KOPT-K1 (cell line): Measurements from ENCODE around the gene EPX.

Source experiments
- H3K27ac ChIP-seq: fragments of 200-600 bp; sonication (generic); 2 replicates; pipeline ENCODE4 v1.5.1; 2016; ENCODE audit warnings: antibody characterized with exemption, mild to moderate bottlenecking, low read depth, low read length; ENCODE audit not compliant: poor library complexity, severe bottlenecking
- H3K36me3 ChIP-seq: fragments of 200-600 bp; sonication (generic); 2 replicates; pipeline ENCODE4 v1.5.1; 2017; ENCODE audit warnings: antibody characterized with exemption, mild to moderate bottlenecking, low read length, moderate library complexity; ENCODE audit not compliant: insufficient read depth
- H3K9me3 ChIP-seq: fragments of 200-600 bp; sonication (generic); 2 replicates; pipeline ENCODE4 v1.5.1; 2017; ENCODE audit warnings: antibody characterized with exemption, low read length, mild to moderate bottlenecking; ENCODE audit not compliant: insufficient read depth, poor library complexity, severe bottlenecking

Gene EPX

DNA sequence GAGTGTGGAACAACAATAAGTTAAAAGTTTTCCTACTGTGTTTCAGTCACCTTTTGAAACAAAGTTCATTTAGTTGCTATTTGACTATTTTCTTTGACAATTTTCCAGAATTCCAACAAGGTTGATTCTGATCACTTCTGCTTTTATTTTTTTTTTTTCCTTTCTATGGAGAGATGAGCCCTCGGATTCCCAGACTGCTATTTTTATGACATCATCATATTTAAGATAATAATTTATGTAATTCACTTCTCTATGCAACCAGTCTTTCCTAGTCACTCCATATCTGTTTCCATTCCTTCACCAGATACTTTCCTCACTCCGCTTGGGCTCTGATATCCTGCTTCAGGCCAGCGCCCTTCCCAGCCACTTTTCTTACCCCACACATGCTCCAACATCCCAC is 17.7 kb upstream of the EPX start:
- H3K9me3 ChIP-seq: no peaks in the 10 kb centered on the region
- H3K27ac ChIP-seq: no peak overlapping the region
- H3K36me3 ChIP-seq: no peaks in the 10 kb centered on the region

DNA sequence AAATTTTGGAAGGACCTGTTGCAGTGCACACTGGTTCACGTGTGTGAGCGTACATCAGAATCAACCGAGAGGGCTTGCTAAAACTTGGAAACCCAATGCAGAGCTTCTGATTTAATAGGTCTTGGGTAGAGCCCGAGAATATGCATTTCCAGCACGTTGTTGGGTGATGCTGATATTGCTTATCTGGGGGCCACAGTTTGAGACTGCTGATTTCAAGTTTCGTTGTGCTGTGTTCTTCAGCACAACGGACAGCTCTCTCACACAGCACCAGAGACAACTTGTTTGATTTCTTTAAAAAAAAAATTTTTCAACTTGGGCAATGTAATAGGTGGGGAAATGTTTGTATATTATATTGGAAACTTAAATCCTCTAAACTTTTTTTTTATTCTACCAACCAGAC is 16.3 kb upstream of the EPX start:
- H3K27ac ChIP-seq: no peak overlapping the region
- no peaks in the 10 kb centered on the region for H3K36me3 ChIP-seq
- no peaks in the 10 kb centered on the region for H3K9me3 ChIP-seq

DNA sequence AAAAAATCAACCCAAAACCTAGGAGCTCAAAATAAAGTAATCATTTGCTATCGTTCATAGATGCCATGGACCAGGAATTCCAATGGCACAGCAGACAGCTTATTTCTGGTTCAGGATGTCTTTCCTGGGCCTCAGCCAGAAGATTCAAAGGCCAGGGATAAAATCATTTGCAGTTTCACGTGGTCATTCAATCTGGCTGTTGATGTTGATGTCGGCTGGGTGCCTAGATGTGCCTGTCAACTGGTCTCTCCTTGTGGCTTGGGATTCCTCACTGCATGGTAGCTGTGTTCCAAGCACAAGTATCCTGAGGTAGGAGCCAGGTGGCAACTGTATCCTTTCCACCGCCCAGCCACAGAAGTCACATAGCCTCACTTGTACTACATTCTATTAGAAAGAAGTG is 10.7 kb upstream of the EPX start:
- no peak overlapping the region for H3K27ac ChIP-seq
- no peaks in the 10 kb centered on the region for H3K9me3 ChIP-seq
- no peaks in the 10 kb centered on the region for H3K36me3 ChIP-seq

DNA sequence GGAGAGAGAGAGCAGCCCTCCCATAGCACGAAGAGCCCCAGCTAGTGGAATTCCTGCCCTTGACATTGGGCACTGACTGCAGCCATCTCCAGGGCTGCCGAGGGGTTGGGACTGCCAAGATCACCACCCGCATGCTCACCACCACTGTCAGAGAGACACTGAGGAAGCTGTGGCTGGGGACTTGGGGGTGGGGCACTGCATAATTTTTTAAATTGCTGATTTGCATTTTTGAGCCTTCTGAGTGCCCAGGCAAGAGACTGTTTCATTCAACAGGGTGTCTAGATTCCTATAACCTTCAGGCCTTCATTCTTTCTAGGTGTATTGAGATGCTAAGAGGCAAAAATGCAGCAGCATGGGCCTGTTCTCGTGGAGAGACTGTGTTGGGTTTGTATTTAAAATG is 9.0 kb upstream of the EPX start:
- H3K27ac ChIP-seq: no peak overlapping the region

DNA sequence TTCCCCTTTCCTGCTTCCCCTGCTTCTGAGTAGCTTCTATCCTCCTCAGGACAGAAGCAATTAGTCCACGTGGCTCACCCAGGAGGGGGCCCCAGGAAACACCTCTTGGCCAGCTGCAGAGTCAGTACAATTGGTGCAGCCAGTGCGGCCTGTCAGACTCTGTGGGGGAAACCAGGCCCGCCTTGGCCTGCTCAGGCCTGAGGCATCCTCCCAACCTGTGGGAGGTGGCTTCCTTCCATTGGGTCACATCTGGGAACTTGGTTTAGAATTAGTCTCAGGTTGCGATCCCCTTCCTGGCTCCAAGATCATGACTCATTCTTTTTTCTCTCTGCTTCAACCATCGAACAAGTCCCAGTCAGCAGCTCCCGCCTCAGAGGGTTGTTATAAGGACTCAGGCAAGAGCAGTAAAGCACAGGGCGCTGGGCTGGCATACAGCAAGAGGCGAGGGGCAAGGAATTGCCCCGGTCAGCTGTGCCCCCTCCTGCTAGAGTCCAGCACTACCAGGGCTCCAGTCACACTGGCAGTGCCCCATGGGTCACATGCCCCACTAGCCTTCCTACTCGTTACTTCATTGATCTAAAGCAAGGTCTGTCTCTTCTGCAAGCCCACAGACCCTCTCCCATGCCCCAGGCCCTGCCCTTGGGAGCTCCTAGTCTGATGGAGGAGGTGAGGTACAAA is 8.1 kb upstream of the EPX start:
- no peaks in the 10 kb centered on the region for H3K36me3 ChIP-seq
- no peaks in the 10 kb centered on the region for H3K9me3 ChIP-seq
- no peak overlapping the region for H3K27ac ChIP-seq

More for the DNA sequence above, 9.0 kb upstream of the EPX start:
- Histone ChIP-seq H3K9me3 (no peaks in the 10 kb centered on the region), H3K36me3 (no peaks in the 10 kb centered on the region)

DNA sequence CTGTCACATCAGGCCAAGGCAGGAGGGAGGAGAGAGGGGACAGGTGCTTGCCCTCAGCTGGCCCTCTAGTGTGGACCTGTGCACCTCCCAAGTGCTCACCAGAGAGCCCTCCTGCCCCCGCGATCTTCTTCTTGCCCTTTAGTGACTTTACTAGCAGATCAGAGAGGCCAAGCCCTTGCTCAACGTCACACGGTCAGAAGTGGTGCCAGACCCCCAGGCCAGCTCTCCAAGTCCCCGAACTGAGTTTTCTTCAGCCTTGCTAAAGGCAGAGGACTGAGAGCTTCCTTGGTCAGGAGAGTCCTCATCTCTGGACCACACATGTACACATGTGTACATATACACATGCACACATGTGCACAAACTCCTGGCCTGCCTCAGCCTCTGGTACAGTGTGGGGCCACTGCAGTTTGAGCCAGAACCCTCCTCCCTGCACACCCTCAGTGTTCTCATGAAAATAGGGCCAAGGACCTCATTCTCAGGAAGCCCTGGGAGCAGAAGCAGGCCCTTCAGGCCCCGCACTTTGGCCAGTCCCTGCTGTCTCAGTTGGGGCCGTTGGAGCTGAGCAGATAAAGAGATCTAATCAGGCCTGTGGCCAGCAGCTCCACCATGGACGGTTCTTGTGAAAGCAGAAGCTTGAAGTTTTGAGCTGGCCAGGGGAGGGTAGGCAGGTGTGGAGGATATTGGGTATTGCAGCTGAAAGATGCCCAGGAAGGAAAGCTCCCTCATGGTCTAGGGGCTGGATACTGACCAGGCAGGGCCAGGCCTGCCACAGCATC is 7.4 kb upstream of the EPX start:
- H3K9me3 ChIP-seq: no peaks in the 10 kb centered on the region
- H3K27ac ChIP-seq: no peak overlapping the region
- no peaks in the 10 kb centered on the region for H3K36me3 ChIP-seq

DNA sequence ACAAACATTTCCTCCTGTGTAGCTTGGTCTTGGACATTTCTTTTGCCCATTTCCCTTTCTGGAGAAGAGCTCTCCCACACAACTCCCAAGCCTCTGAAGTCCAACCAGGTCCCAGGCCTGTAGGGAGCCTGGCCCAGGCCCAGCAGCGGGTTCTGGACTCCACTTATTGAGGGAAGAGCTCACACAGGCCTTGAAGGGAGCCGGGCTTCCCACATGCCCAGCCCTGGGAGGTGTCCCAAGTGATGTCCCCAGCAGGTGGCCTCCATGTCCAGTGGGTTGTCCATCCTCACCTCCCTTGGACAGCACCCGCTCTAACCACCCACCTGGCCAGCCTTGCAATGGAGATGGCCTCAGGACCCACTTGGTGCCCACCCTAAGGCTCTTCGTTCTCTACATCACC is 5.9 kb upstream of the EPX start:
- Histone ChIP-seq H3K36me3 (no peaks in the 10 kb centered on the region), H3K27ac (no peak overlapping the region), H3K9me3 (no peaks in the 10 kb centered on the region)

DNA sequence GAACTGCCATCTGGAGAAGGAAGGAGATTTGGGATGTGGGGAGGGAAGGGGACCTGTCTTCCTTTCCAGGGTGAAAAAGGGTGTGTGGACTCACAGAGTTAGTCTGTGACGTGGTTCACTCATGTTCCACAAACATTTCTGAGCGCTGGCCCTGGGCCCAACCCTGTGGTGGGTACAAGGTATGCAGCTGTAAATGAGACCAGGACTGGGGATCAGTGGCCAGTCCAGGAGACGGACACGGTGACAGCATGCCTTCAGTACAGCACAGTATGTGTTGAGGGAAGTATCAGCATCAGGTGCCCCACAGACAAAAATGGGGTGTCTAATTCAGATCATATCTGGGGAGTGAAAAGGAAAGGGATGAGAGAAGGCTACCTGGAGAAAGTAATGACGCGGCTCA is 5.5 kb upstream of the EPX start:
- H3K36me3 ChIP-seq: no peaks in the 10 kb centered on the region
- no peak overlapping the region for H3K27ac ChIP-seq
- no peaks in the 10 kb centered on the region for H3K9me3 ChIP-seq

DNA sequence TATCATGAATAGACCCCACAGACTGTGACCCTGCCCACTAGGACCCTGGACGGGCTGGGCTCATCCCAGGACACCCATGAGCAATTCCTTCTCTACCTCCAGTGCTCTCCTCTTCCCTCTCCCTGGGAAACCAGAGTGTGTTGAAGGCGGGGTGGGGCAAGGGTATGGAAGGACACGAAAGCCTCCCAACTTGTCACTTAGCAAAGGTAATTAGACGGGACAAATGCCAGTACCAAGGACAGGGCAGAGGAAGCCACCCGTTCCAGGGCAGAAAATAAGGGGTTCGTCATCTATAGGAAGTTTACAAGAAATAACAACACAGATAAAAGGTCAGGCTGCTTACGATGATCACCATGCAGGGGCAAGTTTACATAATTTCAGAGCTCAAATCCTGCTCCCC is 4.9 kb upstream of the EPX start:
- no peaks in the 10 kb centered on the region for H3K9me3 ChIP-seq
- H3K36me3 ChIP-seq: no peaks in the 10 kb centered on the region
- no peak overlapping the region for H3K27ac ChIP-seq

DNA sequence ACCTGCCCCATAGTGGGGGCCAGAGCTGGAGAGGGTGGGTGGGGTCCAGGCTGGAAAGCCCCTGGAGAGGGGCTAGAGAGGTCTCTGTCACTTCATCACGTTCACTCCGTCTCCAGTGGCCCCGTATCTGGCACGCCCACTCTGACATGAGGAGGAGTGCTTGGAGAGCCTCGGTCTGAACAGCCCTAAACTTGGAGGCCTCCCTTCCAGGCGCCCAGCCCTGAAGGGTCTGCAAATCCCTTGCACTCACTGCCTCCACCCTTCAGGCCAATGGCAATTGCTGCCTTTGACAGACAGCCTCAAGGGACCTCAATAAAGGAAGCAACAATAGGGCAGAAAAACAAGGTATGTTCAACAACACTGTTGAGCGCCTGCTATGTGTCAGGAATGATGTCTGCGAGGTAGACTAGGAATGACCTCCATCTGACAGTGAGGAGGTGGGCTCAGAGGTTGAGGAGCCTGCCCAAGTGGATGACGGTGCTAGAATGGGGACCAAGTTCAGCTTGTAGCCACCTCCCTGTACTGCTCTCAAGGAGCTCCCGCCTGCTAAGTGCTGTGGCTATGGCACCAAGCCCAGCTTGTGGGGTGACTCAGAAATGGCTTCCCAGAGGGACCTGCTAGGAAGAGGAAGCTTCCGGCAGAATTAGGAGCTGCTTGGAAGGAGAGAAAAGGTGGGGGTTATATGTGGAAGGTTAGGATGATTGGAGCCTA is 2.9 kb upstream of the EPX start:
- Histone ChIP-seq H3K27ac (no peak overlapping the region), H3K9me3 (no peaks in the 10 kb centered on the region), H3K36me3 (no peaks in the 10 kb centered on the region)

DNA sequence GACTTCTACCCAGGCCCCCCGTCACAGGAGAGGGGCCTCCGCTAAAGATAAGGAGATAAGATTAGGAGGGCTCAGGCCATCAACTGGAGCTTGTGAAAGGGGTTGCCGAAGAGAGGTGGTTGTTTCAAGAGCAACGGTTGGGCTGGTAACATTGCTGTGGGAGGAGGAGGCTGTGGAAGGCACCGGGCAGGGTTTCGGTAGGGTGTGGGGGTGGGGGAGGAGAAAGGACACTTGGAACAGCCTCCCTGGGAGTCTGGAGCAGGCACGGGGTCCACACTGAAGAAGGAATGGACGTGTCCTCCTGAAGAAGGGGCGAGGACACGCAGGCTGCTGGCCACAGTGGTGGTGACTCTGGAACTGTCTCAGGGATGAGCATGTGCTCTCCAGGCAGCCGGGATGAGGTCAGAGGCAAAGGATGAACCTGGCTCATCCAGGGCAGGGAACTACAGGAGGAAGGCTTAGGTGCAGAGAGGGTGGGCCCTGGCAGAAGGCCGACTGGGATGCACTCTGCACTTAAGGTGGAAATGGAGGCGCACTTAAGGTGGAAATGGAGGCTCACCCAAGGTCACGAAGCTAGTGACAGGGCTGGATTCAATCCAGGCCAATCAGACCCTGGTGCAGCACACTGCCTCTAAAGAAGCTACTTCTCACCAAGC is 1.2 kb upstream of the EPX start:
- H3K9me3 ChIP-seq: no peaks in the 10 kb centered on the region

DNA sequence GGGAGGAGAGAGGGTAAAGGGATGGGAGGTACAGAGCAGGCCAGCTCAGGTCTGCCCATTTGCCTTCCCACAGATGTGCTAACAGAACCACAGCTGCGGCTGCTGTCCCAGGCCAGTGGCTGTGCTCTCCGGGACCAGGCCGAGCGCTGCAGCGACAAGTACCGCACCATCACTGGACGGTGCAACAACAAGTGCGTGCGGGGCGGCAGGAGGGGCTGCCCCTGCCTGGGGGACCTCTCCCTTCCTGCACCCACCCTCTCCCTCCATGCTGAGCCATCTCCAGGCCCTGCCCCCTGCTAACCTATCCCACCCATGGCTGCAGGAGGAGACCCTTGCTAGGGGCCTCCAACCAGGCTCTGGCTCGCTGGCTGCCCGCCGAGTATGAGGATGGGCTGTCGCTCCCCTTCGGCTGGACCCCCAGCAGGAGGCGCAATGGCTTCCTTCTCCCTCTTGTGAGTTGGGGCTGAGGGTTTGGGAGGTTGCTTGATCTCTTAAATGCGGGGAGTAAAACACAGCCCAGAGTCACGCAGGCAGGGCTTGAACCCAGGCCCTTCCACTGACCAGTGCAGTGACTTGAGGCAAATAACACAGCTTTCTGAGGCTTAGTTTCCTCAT is 1.2 kb downstream of the EPX start:
- Histone ChIP-seq H3K27ac (no peak overlapping the region), H3K9me3 (no peaks in the 10 kb centered on the region), H3K36me3 (no peaks in the 10 kb centered on the region)

More for the DNA sequence above, 1.2 kb upstream of the EPX start:
- H3K27ac ChIP-seq: no peak overlapping the region
- no peaks in the 10 kb centered on the region for H3K36me3 ChIP-seq

DNA sequence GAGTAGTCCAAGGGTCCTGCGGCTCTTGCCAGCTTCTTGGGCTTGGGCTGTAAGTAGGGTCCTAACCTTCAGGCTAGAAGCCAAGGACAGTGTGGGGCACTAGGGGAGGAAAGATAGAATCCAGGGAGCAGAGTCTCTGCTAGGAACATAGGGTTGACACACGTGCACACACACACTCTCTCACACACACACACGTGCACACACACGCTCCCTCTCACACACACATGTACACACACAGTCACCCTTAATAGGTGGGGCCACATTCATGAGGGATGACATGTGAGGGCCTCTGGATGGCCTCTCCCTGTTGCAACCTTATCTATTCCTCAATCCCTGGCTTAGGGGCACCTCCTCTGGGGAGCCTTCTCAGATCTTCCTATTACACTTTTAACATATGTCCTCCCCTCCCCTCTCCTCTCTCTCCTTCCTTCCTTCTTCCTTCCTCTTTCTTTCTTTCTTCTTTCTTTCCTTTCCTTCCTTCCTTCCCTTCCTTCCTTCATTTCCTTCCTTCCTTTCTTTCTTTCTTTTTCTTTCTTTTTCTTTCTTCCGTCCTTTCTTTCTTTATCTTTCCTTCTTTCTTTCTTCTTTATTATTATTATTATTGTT is 3.1 kb downstream of the EPX start:
- Histone ChIP-seq H3K9me3 (no peaks in the 10 kb centered on the region), H3K27ac (no peak overlapping the region), H3K36me3 (no peaks in the 10 kb centered on the region)

DNA sequence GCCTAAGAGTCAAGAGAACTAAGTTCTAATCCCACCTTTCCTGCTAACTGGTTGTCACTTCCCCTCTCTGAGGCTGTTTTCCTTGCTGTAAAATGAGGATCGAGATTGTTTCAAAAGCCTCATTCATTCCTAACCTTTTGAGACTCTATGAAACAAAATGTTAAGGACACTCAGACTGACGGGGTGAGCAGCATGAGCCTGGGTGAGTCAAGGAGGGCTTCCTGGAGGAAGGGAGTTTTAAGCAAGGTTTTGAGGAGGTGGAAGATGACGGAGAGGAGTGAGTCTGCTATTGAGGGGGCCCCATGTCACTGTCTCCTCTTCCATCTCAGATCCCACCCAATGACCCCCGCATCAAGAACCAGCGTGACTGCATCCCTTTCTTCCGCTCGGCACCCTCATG is 4.1 kb downstream of the EPX start:
- Histone ChIP-seq H3K27ac (no peak overlapping the region), H3K9me3 (no peaks in the 10 kb centered on the region), H3K36me3 (no peaks in the 10 kb centered on the region)
